Activated CD8-positive, alpha-beta T cell treated with anti-CD3 and anti-CD28 coated beads for 36 hours (primary cell): ENCODE data around the gene PKHD1. TPM values are rescaled to one million over a fixed set of nuclear protein-coding genes. Genes with fewer than 3 reads are reported as not detected.

Experiments used
- ATAC-seq: fragments of 200-7000 bp; cut with Tn5 transposase; one replicate; pipeline ENCODE4 v1.10.0; 2021; ENCODE audit warnings: mild to moderate bottlenecking, moderate library complexity
- CTCF ChIA-PET: fragments of 350-600 bp; sonication (Branson Sonifier 250); formaldehyde crosslinking; loops from one replicate; lab custom pipeline; 2021; ENCODE audit warnings: antibody characterized with exemption; lab: Charles Lee
- POLR2A ChIA-PET: fragments of 350-600 bp; sonication (Branson Sonifier 250); formaldehyde crosslinking; loops from one replicate; lab custom pipeline; 2021; ENCODE audit warnings: antibody characterized with exemption; lab: Charles Lee
- DNase-seq: peaks from one replicate; pipeline ENCODE4 v3.0.0-alpha.2; 2020
- H3K27ac Mint-ChIP-seq: one replicate; pipeline ENCODE4 v1.8.0; 2021; ENCODE audit warnings: mild to moderate bottlenecking, mixed read lengths
- H3K27me3 Mint-ChIP-seq: one replicate; pipeline ENCODE4 v1.8.0; 2021; ENCODE audit warnings: mixed read lengths
- H3K36me3 Mint-ChIP-seq: one replicate; pipeline ENCODE4 v1.8.0; 2021; ENCODE audit warnings: low read depth, mixed read lengths
- H3K4me1 Mint-ChIP-seq: one replicate; pipeline ENCODE4 v1.8.0; 2021; ENCODE audit warnings: low read depth, mixed read lengths
- H3K4me3 Mint-ChIP-seq: one replicate; pipeline ENCODE4 v1.8.0; 2021; ENCODE audit warnings: mild to moderate bottlenecking, moderate library complexity, mixed read lengths
- H3K9me3 Mint-ChIP-seq: one replicate; pipeline ENCODE4 v1.8.0; 2021; ENCODE audit warnings: mixed read lengths
- intact Hi-C: fragments of 100-400 bp; cut with micrococcal nuclease; formaldehyde crosslinking; loops from one replicate; pipeline ENCODE4 v1.10.0; 2022
- total RNA-seq, 2 experiments: library from RNA; stranded (reverse); gene quantifications; one replicate each; pipeline ENCODE4 v1.2.3, GENCODE V29; 2021
- TF ChIP-seq, protein P1 (sequence below): fragments of 200-600 bp; IDR thresholded peaks from one replicate; pipeline ENCODE4 v1.8.0; 2022; ENCODE audit warnings: antibody characterized with exemption, mild to moderate bottlenecking

PKHD1 gene
- total RNA-seq, 2 experiments from 2014 or later = not detected

DNA sequence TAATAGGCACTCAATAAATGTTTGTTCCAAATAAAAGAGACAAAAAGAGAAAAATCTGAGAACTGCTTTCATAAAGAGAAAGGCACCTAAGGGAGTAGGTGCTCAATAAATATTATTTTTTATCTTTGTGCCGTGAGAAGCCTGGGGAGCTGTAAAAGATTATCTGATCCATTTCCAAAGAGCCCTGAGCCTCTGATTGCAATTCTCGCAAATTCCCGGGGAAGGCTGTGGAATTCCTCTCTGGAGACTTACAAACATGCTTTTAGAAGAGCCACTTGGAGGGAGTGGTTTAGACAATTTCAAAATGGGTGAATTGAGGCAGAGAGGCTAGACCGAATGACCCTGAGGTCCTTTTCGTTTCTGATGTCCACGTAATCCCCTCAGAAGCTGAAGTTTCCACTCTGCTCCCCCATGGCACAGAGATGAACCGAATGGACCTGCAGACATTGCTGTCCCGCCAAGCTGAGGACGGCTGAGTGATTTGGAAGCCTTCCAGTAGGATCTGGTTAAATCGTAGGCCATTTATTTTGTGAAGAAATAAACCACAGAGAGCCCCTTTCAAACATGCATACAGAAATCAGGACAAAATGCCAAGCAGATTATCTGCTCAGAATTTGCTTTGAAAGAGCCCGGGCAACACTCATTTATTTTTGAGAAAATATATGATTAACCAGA lies 77.8 kb downstream of the PKHD1 start:
- CTCF ChIA-PET = interaction anchor here (1.2 to 1.3 kb wide), 2 partner anchors 11 to 12 kb away, joined by 5 read pairs; no protein-coding TSS in a partner anchor
- H3K27ac Mint-ChIP-seq = no peak overlapping the region
- no peak for DNase-seq
- intact Hi-C loops = no loop called here
- TF ChIP-seq, protein P1, sequence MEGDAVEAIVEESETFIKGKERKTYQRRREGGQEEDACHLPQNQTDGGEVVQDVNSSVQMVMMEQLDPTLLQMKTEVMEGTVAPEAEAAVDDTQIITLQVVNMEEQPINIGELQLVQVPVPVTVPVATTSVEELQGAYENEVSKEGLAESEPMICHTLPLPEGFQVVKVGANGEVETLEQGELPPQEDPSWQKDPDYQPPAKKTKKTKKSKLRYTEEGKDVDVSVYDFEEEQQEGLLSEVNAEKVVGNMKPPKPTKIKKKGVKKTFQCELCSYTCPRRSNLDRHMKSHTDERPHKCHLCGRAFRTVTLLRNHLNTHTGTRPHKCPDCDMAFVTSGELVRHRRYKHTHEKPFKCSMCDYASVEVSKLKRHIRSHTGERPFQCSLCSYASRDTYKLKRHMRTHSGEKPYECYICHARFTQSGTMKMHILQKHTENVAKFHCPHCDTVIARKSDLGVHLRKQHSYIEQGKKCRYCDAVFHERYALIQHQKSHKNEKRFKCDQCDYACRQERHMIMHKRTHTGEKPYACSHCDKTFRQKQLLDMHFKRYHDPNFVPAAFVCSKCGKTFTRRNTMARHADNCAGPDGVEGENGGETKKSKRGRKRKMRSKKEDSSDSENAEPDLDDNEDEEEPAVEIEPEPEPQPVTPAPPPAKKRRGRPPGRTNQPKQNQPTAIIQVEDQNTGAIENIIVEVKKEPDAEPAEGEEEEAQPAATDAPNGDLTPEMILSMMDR = no peak
- no peak overlapping the region for H3K4me3 Mint-ChIP-seq
- H3K27me3 Mint-ChIP-seq = peaks cover 7% of the 10 kb centered on the region
- no peaks in the 10 kb centered on the region for H3K4me1 Mint-ChIP-seq
- ATAC-seq = no peak
- no peaks in the 10 kb centered on the region for H3K36me3 Mint-ChIP-seq
- POLR2A ChIA-PET = no interaction called here
- H3K9me3 Mint-ChIP-seq = no peaks in the 10 kb centered on the region

DNA sequence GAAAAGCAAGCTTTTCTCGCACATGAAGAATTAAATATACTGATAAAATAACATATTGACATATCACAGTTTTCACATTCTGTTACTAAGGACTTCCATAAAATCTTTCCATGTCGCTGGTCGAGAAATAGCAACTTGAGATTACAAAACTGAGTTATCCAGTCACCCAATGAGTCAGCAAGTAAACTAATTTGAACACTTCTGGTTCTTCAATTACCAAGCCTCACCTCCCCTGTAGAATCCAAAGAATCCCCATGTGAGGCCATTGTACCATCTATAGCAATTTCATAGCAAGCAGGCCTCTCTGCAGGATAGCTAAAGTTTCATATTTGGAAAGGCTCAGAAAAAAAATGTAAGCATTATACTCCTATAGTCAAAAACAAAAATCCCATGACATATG lies 87.3 kb downstream of the PKHD1 start:
- no peak overlapping the region for H3K27ac Mint-ChIP-seq

DNA sequence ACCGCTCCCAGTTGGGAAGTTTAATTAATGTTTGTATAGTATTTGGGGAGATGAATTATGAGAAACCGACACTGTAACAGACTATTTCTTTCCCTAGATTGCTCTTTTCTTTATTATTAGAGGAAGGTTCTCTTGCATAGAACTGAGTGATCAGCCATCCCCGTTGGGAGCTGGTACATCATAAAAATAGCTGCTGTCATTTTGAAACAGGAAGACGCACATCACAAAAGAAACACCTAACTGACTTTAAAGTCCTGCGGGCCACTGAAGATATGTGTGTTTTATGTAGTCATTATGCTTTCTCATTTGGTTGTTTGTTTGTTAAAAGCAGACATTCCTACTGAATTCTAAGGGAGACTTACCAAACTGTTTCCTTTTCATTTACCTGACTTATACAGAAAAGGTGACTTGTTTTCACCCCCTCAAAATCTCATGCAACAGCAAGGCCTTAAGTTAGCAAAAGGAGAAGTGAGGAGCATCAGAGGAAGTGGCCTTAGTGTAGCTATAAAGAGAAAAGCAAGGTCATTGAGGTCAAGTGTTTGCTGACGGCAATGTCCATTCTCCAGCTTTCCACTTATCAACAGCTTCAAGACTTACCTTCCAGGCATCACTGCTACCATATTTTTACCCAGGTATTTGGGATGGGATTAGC lies 91.0 kb downstream of the PKHD1 start:
- Mint-ChIP-seq H3K4me3 (no peak overlapping the region), H3K4me1 (no peaks in the 10 kb centered on the region), H3K27ac (no peak overlapping the region), H3K36me3 (no peaks in the 10 kb centered on the region), H3K27me3 (peaks cover 7% of the 10 kb centered on the region), H3K9me3 (no peaks in the 10 kb centered on the region)
- DNase-seq = no peak
- intact Hi-C loops = no loop called here
- POLR2A ChIA-PET = no interaction called here
- TF ChIP-seq, protein P1 = no peak
- no peak for ATAC-seq
- CTCF ChIA-PET = interaction anchor here (1.3 to 1.7 kb wide), 2 partner anchors 24 to 26 kb away, joined by 4 to 5 read pairs; no protein-coding TSS in a partner anchor

More for the DNA sequence above, 87.3 kb downstream of the PKHD1 start:
- H3K4me3 Mint-ChIP-seq = no peak overlapping the region
- H3K4me1 Mint-ChIP-seq = no peaks in the 10 kb centered on the region
- no peak for ATAC-seq
- H3K9me3 Mint-ChIP-seq = no peaks in the 10 kb centered on the region
- H3K27me3 Mint-ChIP-seq = peaks cover 10% of the 10 kb centered on the region
- TF ChIP-seq, protein P1 = no peak
- no peak for DNase-seq
- ChIA-PET CTCF (interaction anchor here (1.5 kb wide), 1 partner anchor 20 kb away, joined by 4 read pairs; no protein-coding TSS in a partner anchor), POLR2A (no interaction called here)
- intact Hi-C loops = no loop called here
- no peaks in the 10 kb centered on the region for H3K36me3 Mint-ChIP-seq

DNA sequence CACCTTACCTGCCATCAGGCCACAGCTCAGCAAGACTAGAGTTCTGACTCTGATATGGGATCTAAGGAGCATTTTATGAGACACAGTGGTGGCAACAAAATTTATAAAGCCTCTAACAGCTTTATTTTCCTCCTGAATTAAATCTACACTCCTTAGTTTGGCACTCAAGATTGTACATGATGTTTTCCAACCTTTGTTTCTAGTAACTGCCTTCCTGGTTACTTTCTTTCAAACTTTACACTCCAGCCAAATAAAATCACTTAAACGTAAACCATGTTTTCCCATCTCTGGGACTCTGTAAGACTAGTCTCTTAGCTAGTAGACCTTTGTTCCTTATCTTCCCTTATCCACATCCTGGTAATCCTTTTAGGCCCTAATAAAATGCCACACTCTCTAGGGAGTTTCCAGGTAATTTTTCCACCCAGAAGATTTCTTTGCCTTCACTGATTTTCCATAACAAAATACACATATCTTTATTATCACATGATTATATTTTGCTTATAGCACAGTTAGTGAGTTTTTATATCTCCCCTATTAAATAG lies 92.1 kb downstream of the PKHD1 start:
- ChIA-PET POLR2A (no interaction called here), CTCF (no interaction called here)
- DNase-seq (no peak), ATAC-seq (no peak)
- TF ChIP-seq, protein P1 = no peak
- Mint-ChIP-seq H3K27ac (no peak overlapping the region), H3K27me3 (peaks cover 7% of the 10 kb centered on the region), H3K9me3 (no peaks in the 10 kb centered on the region), H3K36me3 (no peaks in the 10 kb centered on the region), H3K4me3 (no peak overlapping the region), H3K4me1 (no peaks in the 10 kb centered on the region)
- intact Hi-C loops = no loop called here

DNA sequence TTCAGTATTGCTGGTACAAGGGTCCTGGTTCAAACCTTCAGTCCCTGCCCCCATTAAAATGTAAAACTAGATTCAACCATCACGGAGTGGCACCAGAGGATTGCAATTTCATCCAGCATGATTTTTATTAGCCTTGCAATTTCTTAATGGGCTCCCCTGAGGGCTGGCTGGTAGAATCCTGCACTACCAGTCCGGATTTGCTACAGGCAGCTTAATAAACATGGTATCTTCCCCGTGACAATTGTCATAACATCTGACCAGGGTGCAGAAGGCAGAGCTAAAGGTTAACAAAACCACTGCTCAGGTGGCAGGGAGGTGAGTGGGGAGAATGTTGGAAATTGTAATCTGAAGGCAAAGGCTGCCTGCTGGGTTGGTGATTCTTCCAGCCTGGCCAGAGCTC lies 94.5 kb downstream of the PKHD1 start:
- ChIA-PET POLR2A (no interaction called here), CTCF (interaction anchor here (1.1 kb wide), 1 partner anchor 56 kb away, joined by 3 read pairs; no protein-coding TSS in a partner anchor)
- TF ChIP-seq, protein P1 = no peak
- intact Hi-C loops = no loop called here
- DNase-seq (no peak), ATAC-seq (no peak)
- no peak overlapping the region for H3K27ac Mint-ChIP-seq
- no peaks in the 10 kb centered on the region for H3K36me3 Mint-ChIP-seq
- no peaks in the 10 kb centered on the region for H3K9me3 Mint-ChIP-seq
- no peak overlapping the region for H3K4me3 Mint-ChIP-seq
- H3K4me1 Mint-ChIP-seq = no peaks in the 10 kb centered on the region
- H3K27me3 Mint-ChIP-seq = peaks cover 5% of the 10 kb centered on the region
